GM21529 (cell line): ENCODE data around the gene CEACAM18.
"Not testable (repeated sequence)": the region's sequence is repeated elsewhere in the genome, so short reads cannot be mapped to it uniquely, and the experiment has no call there.

Experiments
- ATAC-seq: cut with Tn5 transposase; IDR thresholded peaks from one replicate; pipeline ENCODE4 v1.9.1; 2021; ENCODE audit not compliant: unreplicated experiment

The CEACAM18 gene

GRCh38 chr19:51489113-51489512 lies 10.8 kb downstream of the CEACAM18 start:
- no peak for ATAC-seq

- ATAC-seq = no peak
These were observed 12.3 kb downstream of the CEACAM18 start for GRCh38 chr19:51490676-51491075.

GRCh38 chr19:51491586-51491985 lies 13.2 kb downstream of the CEACAM18 start:
- no peak for ATAC-seq

GRCh38 chr19:51493776-51494175 lies 15.4 kb downstream of the CEACAM18 start:
- no peak for ATAC-seq

- ATAC-seq = no peak
These were observed 19.3 kb downstream of the CEACAM18 start for GRCh38 chr19:51497666-51498065.

- not testable (repeated sequence) for ATAC-seq
These were observed 22.6 kb downstream of the CEACAM18 start for GRCh38 chr19:51500931-51501330.

GRCh38 chr19:51501594-51502263 lies 23.4 kb downstream of the CEACAM18 start, which contains the start of gene SIGLEC12:
Gene SIGLEC12, minus strand, starts transcription at chr19:51501800. Its CDS starts 67 bp downstream, at chr19:51501733.
- ATAC-seq = no peak

- no peak for ATAC-seq
These were observed 25.0 kb downstream of the CEACAM18 start for GRCh38 chr19:51503286-51503817.

GRCh38 chr19:51503896-51504295 lies 25.6 kb downstream of the CEACAM18 start:
- no peak for ATAC-seq

- no peak for ATAC-seq
These were observed 27.6 kb downstream of the CEACAM18 start for GRCh38 chr19:51505904-51506303.

GRCh38 chr19:51507192-51507591 lies 28.9 kb downstream of the CEACAM18 start:
- ATAC-seq = no peak

GRCh38 chr19:51507640-51508058 lies 29.3 kb downstream of the CEACAM18 start:
- ATAC-seq = no peak

- ATAC-seq = no peak
These were observed 29.9 kb downstream of the CEACAM18 start for GRCh38 chr19:51508059-51508733.

GRCh38 chr19:51509823-51510660 lies 31.7 kb downstream of the CEACAM18 start:
- ATAC-seq = no peak

GRCh38 chr19:51511353-51511752 lies 33.0 kb downstream of the CEACAM18 start:
- no peak for ATAC-seq

GRCh38 chr19:51513968-51514367 lies 35.6 kb downstream of the CEACAM18 start:
- ATAC-seq = no peak

- ATAC-seq = no peak
These were observed 36.6 kb downstream of the CEACAM18 start for GRCh38 chr19:51514866-51515481.

GRCh38 chr19:51520728-51521127 lies 42.4 kb downstream of the CEACAM18 start:
- no peak for ATAC-seq

GRCh38 chr19:51521357-51521756 lies 43.0 kb downstream of the CEACAM18 start:
- ATAC-seq = no peak

- ATAC-seq = no peak
These were observed 43.4 kb downstream of the CEACAM18 start for GRCh38 chr19:51521781-51522180.
